Measurements from ENCODE around the gene RASSF4. TPM values are rescaled to one million over a fixed set of nuclear protein-coding genes. Genes with fewer than 3 reads are reported as not detected.
A peak's percentile ranks its signal among the peaks of the same experiment; 100 is the strongest.

The RASSF4 gene
- polyA plus RNA-seq, 1 experiment, result 11.2 TPM

- POLR2A ChIA-PET, result interaction anchor here (1.1 to 1.3 kb wide), 2 partner anchors 13 to 15 kb away, joined by 3 to 7 read pairs; partner anchors contain the start of gene DEPP1
- CTCF ChIA-PET, result interaction anchor here (1.0 to 4.5 kb wide), 5 partner anchors 9 to 33 kb away, joined by 3 to 18 read pairs (median 4); no protein-coding TSS in a partner anchor
- no peak overlapping the region for H3K27ac ChIP-seq (ENCODE audit: low read depth, low read length)
- no peaks in the 10 kb centered on the region; the same call in 1 of the 2 replicates for H3K9me3 ChIP-seq (ENCODE audit: control insufficient read depth, insufficient read depth, low read length)
- H3K27me3 ChIP-seq (ENCODE audit: control insufficient read depth, insufficient read depth, low read length), result no peaks in the 10 kb centered on the region
- H3K4me3 ChIP-seq (ENCODE audit: low read depth, low read length), result no peak overlapping the region
- no peak for TF ChIP-seq CTCF (IDR thresholded peaks at IDR 0.05; ENCODE audit: low read depth, low read length)
- no peak for DNase-seq (ENCODE audit: low read depth, low spot score)
These were observed 6.1 kb downstream of the RASSF4 start for GRCh38 chr10:44965651-44966097.

- Histone ChIP-seq H3K27me3 (ENCODE audit: control insufficient read depth, insufficient read depth, low read length) (no peaks in the 10 kb centered on the region), H3K9me3 (ENCODE audit: control insufficient read depth, insufficient read depth, low read length) (no peaks in the 10 kb centered on the region; the same call in 1 of the 2 replicates), H3K4me3 (ENCODE audit: low read depth, low read length) (no peak overlapping the region), H3K27ac (ENCODE audit: low read depth, low read length) (no peak overlapping the region)
- no peak for TF ChIP-seq CTCF (IDR thresholded peaks at IDR 0.05; ENCODE audit: low read depth, low read length)
- ChIA-PET POLR2A (interaction anchor here (1.1 to 1.3 kb wide), 2 partner anchors 12 to 15 kb away, joined by 3 to 7 read pairs; partner anchors contain the start of gene DEPP1), CTCF (interaction anchor here (0.6 to 4.5 kb wide), 6 partner anchors 8 to 191 kb away, joined by 3 to 18 read pairs (median 4); no protein-coding TSS in a partner anchor)
- DNase-seq (ENCODE audit: low read depth, low spot score), result no peak
These were observed 6.7 kb downstream of the RASSF4 start for GRCh38 chr10:44966129-44966815.

GRCh38 chr10:44966816-44967509 lies 7.4 kb downstream of the RASSF4 start:
- no peaks in the 10 kb centered on the region; the same call in 1 of the 2 replicates for H3K9me3 ChIP-seq (ENCODE audit: control insufficient read depth, insufficient read depth, low read length)
- H3K27ac ChIP-seq (ENCODE audit: low read depth, low read length), result no peak overlapping the region
- CTCF ChIA-PET, result interaction anchor here (0.6 to 4.5 kb wide), 8 partner anchors 7 to 191 kb away, joined by 3 to 18 read pairs (median 4); partner anchors contain the start of gene DEPP1
- peak; percentile 31 for TF ChIP-seq CTCF (IDR thresholded peaks at IDR 0.05; ENCODE audit: low read depth, low read length)
- POLR2A ChIA-PET, result interaction anchor here (1.3 kb wide), 1 partner anchor 12 kb away, joined by 7 read pairs; the partner anchor contains the start of gene DEPP1
- H3K4me3 ChIP-seq (ENCODE audit: low read depth, low read length), result no peak overlapping the region
- DNase-seq (ENCODE audit: low read depth, low spot score), result no peak
- no peaks in the 10 kb centered on the region for H3K27me3 ChIP-seq (ENCODE audit: control insufficient read depth, insufficient read depth, low read length)

GRCh38 chr10:44967616-44968015 lies 8.0 kb downstream of the RASSF4 start:
- ChIA-PET CTCF (interaction anchor here (0.6 to 4.5 kb wide), 6 partner anchors 9 to 40 kb away, joined by 3 to 18 read pairs (median 4); partner anchors contain the start of gene DEPP1), POLR2A (interaction anchor here (0.8 kb wide), 1 partner anchor 11 kb away, joined by 3 read pairs; the partner anchor contains the start of gene DEPP1)
- peak overlapping the region; percentile 11 for H3K27ac ChIP-seq (ENCODE audit: low read depth, low read length)
- no peak for TF ChIP-seq CTCF (IDR thresholded peaks at IDR 0.05; ENCODE audit: low read depth, low read length)
- no peaks in the 10 kb centered on the region for H3K27me3 ChIP-seq (ENCODE audit: control insufficient read depth, insufficient read depth, low read length)
- H3K9me3 ChIP-seq (ENCODE audit: control insufficient read depth, insufficient read depth, low read length), result no peaks in the 10 kb centered on the region; the same call in 1 of the 2 replicates
- no peak for DNase-seq (ENCODE audit: low read depth, low spot score)
- H3K4me3 ChIP-seq (ENCODE audit: low read depth, low read length), result no peak overlapping the region
